Measurements from ENCODE around the gene SHANK2.

The SHANK2 gene

GRCh38 chr11:71268706-71269321 is 16.4 kb upstream of the SHANK2 start:
- no peak overlapping the region for H3K4me3 ChIP-seq (ENCODE audit: control insufficient read depth, low read depth, low read length)
- TF ChIP-seq, protein P1, sequence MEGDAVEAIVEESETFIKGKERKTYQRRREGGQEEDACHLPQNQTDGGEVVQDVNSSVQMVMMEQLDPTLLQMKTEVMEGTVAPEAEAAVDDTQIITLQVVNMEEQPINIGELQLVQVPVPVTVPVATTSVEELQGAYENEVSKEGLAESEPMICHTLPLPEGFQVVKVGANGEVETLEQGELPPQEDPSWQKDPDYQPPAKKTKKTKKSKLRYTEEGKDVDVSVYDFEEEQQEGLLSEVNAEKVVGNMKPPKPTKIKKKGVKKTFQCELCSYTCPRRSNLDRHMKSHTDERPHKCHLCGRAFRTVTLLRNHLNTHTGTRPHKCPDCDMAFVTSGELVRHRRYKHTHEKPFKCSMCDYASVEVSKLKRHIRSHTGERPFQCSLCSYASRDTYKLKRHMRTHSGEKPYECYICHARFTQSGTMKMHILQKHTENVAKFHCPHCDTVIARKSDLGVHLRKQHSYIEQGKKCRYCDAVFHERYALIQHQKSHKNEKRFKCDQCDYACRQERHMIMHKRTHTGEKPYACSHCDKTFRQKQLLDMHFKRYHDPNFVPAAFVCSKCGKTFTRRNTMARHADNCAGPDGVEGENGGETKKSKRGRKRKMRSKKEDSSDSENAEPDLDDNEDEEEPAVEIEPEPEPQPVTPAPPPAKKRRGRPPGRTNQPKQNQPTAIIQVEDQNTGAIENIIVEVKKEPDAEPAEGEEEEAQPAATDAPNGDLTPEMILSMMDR (conservative IDR thresholded peaks at IDR 0.05; ENCODE audit: control insufficient read depth, insufficient read depth, low read depth, low read length), result no peak
- no peak for DNase-seq (ENCODE audit: low read depth)

- DNase-seq (ENCODE audit: low read depth), result no peak
- TF ChIP-seq, protein P1 (conservative IDR thresholded peaks at IDR 0.05; ENCODE audit: control insufficient read depth, insufficient read depth, low read depth, low read length), result no peak
- H3K4me3 ChIP-seq (ENCODE audit: control insufficient read depth, low read depth, low read length), result no peak overlapping the region
Measured at GRCh38 chr11:71267807-71268421, 15.5 kb upstream of the SHANK2 start.

GRCh38 chr11:71266114-71266833 is 13.9 kb upstream of the SHANK2 start:
- DNase-seq (ENCODE audit: low read depth), result no peak
- TF ChIP-seq, protein P1 (conservative IDR thresholded peaks at IDR 0.05; ENCODE audit: control insufficient read depth, insufficient read depth, low read depth, low read length), result no peak
- H3K4me3 ChIP-seq (ENCODE audit: control insufficient read depth, low read depth, low read length), result no peak overlapping the region

DNA sequence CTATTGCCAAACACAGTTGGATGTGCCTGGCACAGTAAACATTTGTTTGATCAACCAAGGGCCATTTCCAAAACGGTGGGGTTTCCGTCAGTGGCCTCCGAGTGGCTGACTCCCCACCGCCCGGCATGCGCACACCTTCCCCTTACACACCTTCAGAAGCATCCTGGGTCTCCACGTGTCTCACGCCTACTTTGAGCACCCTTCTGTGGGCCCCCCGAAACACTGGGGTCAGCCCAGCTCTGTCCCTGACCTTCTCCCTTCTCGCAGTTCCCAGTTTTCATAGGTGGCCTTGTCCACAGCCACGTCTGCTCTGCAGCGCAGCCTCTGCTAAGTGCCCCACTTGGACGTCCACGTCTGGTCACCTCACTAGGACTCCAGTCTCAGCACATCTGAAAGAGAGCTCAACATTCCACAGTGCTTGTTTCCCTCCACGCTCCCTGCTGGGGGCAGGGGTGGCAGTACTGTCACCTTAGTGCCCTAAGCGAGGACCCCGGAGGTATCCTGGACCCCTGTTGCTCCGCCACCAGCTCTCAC is 13.2 kb upstream of the SHANK2 start:
- no peak overlapping the region for H3K4me3 ChIP-seq (ENCODE audit: control insufficient read depth, low read depth, low read length)
- TF ChIP-seq, protein P1 (conservative IDR thresholded peaks at IDR 0.05; ENCODE audit: control insufficient read depth, insufficient read depth, low read depth, low read length), result no peak
- DNase-seq (ENCODE audit: low read depth), result no peak

DNA sequence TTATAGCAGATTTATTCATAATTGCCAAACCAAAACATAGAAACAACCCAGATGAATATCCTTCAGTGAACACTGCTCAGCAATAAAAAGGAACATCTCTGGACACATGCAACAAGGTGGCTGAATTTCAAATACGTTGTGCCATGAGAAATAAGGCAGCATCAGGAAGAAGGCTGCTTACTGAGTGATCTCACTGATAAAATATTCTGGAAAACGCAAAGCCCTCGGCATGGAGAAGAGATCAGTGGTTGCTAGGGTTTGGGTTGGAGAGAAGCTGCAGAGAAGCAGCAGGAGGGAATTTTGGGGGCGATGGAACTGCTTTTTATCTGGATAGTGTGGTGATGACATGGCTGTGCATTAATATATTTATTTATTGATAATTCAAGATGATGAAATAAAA is 11.0 kb upstream of the SHANK2 start:
- TF ChIP-seq, protein P1 (conservative IDR thresholded peaks at IDR 0.05; ENCODE audit: control insufficient read depth, insufficient read depth, low read depth, low read length), result no peak
- no peak for DNase-seq (ENCODE audit: low read depth)
- H3K4me3 ChIP-seq (ENCODE audit: control insufficient read depth, low read depth, low read length), result no peak overlapping the region

DNA sequence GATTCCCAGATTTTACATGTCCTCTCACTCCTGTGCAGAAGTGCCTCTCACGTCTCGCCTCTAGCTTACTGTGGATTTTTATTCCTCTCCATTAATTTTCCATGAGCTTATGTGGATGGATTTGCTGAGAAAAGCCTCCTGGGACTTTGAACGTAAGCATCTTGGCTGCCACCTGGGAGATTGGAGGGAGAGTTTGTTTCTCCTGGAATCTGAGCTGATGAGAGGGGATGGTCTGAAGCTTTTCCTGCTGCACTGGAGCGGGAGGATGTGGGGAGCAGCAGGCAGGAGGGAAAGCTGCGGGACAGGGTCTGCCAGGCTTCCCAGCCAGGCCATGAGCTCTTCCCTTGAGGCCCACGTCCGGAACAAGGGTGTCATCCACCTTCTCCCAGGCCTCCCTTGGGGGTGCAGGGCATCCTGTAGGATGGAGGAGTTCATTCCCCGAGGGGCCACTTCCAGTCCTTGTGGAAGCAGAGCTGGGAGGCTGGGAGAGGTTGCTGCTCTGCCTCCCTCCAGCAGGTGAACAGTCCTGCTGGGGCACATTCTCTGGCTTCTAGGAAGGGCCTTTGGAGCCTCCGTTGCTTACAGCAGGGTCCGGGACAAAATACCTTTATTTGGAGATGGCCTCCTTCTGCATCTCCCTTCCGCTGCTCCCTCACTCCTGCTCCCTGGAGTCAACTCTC is 3.6 kb upstream of the SHANK2 start:
- TF ChIP-seq, protein P1 (conservative IDR thresholded peaks at IDR 0.05; ENCODE audit: control insufficient read depth, insufficient read depth, low read depth, low read length), result no peak
- no peak for DNase-seq (ENCODE audit: low read depth)
- H3K4me3 ChIP-seq (ENCODE audit: control insufficient read depth, low read depth, low read length), result no peak overlapping the region
